EH (cell line): ENCODE data around the gene SLC5A10.

ENCODE experiments used
- DNase-seq: peaks from one replicate; pipeline ENCODE4 v3.0.0-alpha.2; 2015; ENCODE audit warnings: low read depth

SLC5A10 gene

GRCh38 chr17:18964550-18964949 is 12.6 kb downstream of the SLC5A10 start:
- DNase-seq, result no peak

DNA sequence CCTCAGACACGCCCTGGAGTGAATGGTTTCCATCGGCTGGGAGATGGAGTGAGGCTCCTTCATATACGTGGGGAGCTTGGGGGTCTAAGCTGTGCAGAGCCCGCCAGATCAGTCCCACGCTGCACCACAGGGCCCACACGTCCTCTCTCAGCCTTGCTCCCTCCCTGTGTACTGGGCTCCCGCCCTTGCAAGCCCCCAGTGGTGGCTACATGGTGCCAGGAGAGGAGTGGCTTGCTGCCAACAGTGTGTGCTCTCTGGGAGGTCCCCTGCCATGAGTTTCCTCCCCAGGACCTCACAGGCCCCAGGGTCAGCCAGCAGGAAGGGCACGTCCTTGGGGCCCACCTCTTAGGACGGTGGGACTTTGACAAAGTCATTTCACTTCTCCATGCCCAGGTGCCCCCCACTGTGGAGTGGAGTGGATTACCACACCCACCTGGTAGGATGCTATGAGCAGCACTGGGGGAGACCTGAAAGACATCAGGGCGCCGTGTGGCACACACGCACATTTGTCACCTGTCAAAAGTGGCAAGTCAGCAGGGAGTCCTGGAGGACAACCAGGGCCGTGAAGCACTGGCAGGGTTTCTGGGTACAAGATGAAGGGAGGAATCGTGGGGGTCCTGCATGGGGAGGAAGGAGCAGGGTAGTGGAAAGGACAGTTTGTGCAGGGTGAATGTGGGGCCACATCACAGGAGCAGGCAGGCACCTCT is 13.7 kb downstream of the SLC5A10 start:
- DNase-seq, result no peak

GRCh38 chr17:18966831-18967624 is 15.1 kb downstream of the SLC5A10 start:
- DNase-seq, result peak; percentile 44

GRCh38 chr17:18967916-18968315 is 16.0 kb downstream of the SLC5A10 start:
- DNase-seq, result no peak

DNA sequence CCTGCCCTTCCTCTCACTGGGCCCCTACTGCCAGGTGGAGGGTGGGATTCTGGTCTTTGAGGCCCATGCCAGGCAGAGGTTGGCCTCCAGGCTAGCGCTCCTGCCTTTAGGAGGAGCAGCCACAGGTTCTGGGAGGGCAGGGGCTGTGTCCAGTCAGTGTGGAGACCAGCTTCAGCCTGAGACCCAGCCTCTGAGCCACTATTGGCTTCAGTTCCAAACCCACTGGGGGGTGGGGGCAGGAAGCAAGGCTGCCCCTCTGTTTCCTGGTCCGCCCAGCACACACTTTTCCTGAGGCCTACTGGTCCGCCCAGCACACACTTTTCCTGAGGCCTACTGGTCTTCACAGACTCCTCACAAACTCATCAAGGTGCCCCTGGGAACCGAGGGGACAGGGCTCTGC is 16.4 kb downstream of the SLC5A10 start:
- DNase-seq, result no peak

GRCh38 chr17:18968945-18969887 is 17.3 kb downstream of the SLC5A10 start:
- DNase-seq, result no peak

- DNase-seq, result no peak
These were observed 18.9 kb downstream of the SLC5A10 start for GRCh38 chr17:18970582-18971480.

DNA sequence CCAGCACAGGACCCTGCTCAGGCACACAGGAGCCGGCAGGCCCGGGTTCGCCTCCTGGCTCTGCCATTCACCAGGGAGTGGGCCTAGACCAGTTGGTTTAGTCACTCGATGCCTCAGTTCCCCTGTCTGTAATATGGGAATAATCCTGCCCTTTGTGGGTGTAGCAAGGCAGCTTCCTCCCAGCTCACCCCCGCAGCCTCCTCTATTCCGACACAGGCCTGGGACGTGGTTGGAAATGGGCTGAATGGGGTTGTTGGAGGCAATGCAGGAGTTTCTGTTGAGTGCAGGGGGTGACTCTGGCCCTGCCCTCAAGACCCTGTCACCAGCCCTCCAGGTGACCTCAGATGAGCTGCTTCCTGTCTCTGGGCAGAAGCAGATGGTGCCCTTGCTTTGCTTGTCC is 19.8 kb downstream of the SLC5A10 start:
- DNase-seq, result no peak

DNA sequence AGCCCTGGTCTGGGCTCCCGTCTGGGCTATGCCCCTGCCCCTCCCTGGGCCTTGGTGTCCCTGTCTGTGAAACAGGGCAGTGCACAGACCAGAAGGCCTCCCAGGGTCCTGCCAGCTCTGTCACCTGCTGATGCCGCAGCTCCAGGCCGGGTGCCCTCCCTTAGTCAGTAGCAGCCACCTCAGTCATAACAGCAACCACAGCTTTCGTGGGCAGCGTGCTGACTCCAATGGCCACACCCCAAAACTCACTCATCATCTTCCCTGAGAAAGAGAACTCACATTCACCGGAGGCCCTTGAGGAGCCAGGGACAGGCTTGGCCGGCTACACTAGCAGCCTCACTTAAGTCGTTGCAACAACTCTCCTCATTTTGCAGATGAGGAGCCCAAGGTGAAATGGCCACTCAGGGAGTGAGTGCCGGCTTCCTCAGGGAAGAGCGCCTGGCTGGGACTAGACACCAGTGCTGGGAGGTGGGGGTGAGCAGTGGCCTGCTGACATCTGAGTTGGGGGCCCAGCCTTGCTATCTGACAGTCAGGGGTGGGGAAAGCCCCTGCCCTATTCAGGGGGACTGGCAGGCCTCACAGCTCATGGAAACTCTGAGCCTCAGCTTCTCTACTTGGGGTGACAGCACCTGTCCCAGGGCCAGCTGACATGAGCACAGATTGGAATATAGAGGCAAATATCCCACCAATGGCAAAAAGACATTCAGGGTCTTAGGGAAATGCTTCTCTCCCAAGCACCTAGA is 22.6 kb downstream of the SLC5A10 start:
- DNase-seq, result no peak

- DNase-seq, result no peak
These were observed 23.6 kb downstream of the SLC5A10 start for GRCh38 chr17:18975597-18975996.

DNA sequence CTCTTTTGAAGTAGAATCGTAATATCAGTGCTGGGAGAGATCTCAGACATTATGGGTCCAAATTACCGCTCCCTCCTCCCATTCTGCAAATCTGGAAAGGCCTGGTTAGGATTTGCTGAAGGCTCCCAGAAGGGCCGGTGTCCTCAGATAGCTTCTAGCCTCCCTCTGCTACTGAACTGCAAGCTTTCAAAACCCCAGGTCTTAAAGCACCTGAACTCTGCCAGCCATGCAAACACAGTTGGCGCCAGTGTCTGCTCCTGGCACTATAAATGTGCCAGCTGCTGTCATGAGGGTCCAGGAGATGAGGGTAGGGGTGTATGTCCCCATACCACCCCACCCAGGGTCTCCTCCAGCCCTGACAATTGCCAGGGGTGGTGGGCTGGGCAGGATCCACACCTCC is 24.2 kb downstream of the SLC5A10 start:
- DNase-seq, result no peak

- no peak for DNase-seq
These were observed 25.1 kb downstream of the SLC5A10 start for GRCh38 chr17:18977021-18977420.

GRCh38 chr17:18977646-18978045 is 25.7 kb downstream of the SLC5A10 start:
- no peak for DNase-seq

- no peak for DNase-seq
These were observed 26.1 kb downstream of the SLC5A10 start for GRCh38 chr17:18978050-18978449.

DNA sequence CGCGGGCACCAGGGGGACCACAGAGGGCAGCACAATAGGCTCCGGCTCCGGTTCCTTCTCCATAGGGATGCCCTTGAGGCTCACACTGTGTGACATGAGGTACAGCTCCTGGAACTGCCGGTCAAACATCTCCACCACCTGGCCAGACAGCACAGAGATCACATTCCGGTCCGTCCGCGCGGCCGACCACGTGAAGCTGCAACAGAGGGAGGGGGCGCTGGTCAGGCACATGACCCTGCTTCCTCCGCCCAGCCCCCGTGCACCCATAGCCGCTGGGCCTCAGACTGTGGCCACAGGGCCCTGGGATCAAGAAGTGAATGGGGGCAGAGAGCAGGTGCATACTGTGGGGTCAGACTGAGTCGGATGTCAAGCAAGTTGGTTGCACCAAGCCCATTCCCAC is 26.7 kb downstream of the SLC5A10 start:
- DNase-seq, result no peak

DNA sequence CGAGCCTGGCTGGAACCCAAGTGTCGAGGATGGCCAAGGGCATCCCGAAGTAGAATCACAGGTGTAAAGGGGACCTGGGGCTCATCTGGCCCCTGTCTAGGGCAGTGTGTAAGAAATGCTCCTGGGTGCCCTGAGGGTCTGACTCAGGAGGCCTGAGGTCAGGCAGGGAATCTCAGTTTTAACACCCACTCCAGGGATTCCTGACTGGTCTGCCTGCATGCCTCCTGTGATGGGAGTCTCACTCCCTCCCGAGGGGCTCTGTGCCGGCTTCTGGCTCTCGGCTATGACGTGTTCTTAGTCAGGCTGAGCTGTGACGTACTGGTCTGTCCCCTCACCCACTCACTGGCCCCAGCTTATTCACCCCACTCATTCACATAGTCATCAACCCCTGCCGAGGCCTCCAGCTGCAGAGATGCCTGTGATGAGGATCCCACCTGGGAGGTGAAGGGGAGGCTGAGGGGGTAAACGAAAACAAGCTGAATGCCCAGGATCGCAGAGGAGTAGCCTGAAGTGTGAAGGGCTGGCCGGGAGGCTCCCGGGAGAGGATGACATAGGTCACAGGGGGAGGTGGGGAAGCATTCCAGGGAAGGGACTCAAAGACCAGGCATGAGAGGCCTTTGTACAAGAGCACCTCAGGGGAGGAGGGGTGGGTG is 28.8 kb downstream of the SLC5A10 start:
- peak; percentile 46 for DNase-seq

DNA sequence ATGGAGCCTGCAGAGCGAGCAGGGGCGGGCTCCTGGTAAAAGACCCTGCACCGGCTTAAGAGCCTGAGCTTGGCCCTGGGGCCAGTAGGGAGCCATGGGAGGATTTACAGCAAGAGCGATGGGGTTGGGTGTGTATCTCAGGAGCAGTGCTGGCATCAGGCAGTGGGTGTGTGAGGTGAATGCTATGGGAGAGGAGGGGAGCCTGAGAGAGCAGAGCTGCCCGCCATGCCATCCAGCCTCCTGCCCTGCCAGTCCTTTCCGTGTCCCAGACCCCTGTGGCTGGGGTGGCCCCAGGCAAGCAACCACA is 29.3 kb downstream of the SLC5A10 start:
- DNase-seq, result no peak

DNA sequence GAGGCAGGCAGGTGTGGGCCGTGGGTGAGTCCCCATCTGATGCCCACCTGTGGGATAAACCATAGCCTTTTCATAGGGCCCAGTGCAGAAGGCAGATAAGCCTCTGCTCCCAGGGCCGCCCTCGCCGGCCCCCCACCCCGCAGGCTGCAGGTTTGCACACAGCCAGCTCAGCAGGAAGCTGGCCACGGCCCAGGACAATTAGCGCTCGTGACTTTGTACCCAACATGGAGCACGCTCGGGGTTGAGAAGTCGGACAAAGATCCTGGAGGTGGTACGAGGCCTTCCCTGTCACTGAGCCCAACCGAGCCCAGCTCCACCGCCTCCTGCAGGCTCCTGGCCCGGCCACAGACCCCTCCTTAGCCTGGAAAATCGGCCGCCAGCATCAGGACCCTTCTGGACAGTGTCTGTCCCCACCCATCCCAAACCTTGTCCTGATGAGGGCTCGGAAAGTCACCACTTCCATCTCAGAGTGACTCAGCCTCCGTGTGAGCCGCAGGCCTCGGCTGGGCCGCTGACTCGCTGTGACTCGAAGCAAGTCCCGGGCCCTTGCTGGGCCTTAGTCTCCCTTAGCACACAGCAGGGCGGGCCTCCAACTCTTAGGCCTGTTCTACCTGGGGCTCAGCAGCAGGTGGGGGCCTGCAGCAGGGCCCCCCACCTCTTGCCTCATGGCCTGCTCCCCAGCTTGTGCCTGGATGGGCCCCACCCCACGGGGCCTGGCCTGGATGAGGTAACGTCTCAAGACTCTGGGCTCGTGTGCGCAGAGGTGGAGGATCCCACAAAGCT is 29.9 kb downstream of the SLC5A10 start:
- peak; percentile 84 for DNase-seq

- DNase-seq, result no peak
These were observed 32.5 kb downstream of the SLC5A10 start for GRCh38 chr17:18984273-18985114.
